PC-9 (cell line): ENCODE measurements around the gene ST6GALNAC3. TPM values are rescaled to one million over a fixed set of nuclear protein-coding genes. Genes with fewer than 3 reads are reported as not detected.

Experiments
- BruUV-seq: library from RNA; stranded (reverse); fragments of 400-500 nt; replicated peaks from 2 replicates; lab custom pipeline; 2021; lab: Mats Ljungman, UMichigan
- CTCF ChIA-PET: fragments of 300-600 bp; sonication (Branson Sonifier 250); formaldehyde crosslinking; loops from one replicate; lab custom pipeline; 2022; ENCODE audit warnings: antibody characterized with exemption; lab: Charles Lee
- POLR2A ChIA-PET: fragments of 300-600 bp; sonication (Branson Sonifier 250); formaldehyde crosslinking; loops from one replicate; lab custom pipeline; 2022; ENCODE audit warnings: antibody characterized with exemption; ENCODE audit not compliant: unreplicated experiment; lab: Charles Lee
- DNase-seq, 2 experiments: peaks; one replicate each; pipeline versions ENCODE4 v3.0.0 to v3.0.0-alpha.2; 2015 to 2022; ENCODE audit warnings: mixed read lengths in 1 of 2
- H2AFZ ChIP-seq: fragments of 200-600 bp; sonication (generic); 2 replicates; pipeline ENCODE4 v1.8.1; 2017; ENCODE audit warnings: antibody characterized with exemption
- H3F3A ChIP-seq: fragments of 200-600 bp; sonication (generic); 2 replicates; pipeline ENCODE4 v1.8.1; 2017; ENCODE audit warnings: antibody characterized with exemption, mild to moderate bottlenecking, low read depth; ENCODE audit not compliant: insufficient read depth
- H3K27ac ChIP-seq: fragments of 200-600 bp; sonication (generic); 2 replicates; pipeline ENCODE4 v1.6.1; 2016; ENCODE audit warnings: mixed run types
- H3K27me3 ChIP-seq: fragments of 200-600 bp; sonication (generic); 2 replicates; pipeline ENCODE4 v1.6.1; 2016; ENCODE audit warnings: low read depth, mixed run types; ENCODE audit not compliant: insufficient read depth
- H3K36me3 ChIP-seq: fragments of 200-600 bp; sonication (generic); 2 replicates; pipeline ENCODE4 v1.6.1; 2016; ENCODE audit warnings: low read depth, mixed run types
- H3K4me1 ChIP-seq: fragments of 200-600 bp; sonication (generic); replicated peaks from 2 replicates; pipeline ENCODE4 v1.6.1; 2016; ENCODE audit warnings: mixed run types; ENCODE audit not compliant: insufficient read depth
- H3K4me2 ChIP-seq: fragments of 200-600 bp; sonication (generic); 2 replicates; pipeline ENCODE4 v1.6.1; 2017; ENCODE audit warnings: mixed run types
- H3K4me3 ChIP-seq: fragments of 200-600 bp; sonication (generic); 2 replicates; pipeline ENCODE4 v1.6.1; 2016; ENCODE audit warnings: mixed run types
- H3K79me2 ChIP-seq: fragments of 200-600 bp; sonication (generic); 2 replicates; pipeline ENCODE4 v1.6.1; 2017; ENCODE audit warnings: low read depth, mixed run types
- H3K9me2 ChIP-seq: fragments of 200-600 bp; sonication (generic); 2 replicates; pipeline ENCODE4 v1.8.1; 2017; ENCODE audit warnings: mild to moderate bottlenecking; ENCODE audit not compliant: insufficient read depth
- H3K9me3 ChIP-seq: fragments of 200-600 bp; sonication (generic); 2 replicates; pipeline ENCODE4 v1.8.1; 2016; ENCODE audit warnings: low read depth; ENCODE audit not compliant: insufficient read depth
- H4K20me1 ChIP-seq: fragments of 200-600 bp; sonication (generic); 2 replicates; pipeline ENCODE4 v1.8.1; 2017; ENCODE audit not compliant: insufficient read depth
- CTCF ChIP-seq: fragments of 200-600 bp; sonication (generic); conservative IDR thresholded peaks from 2 replicates; pipeline ENCODE4 v1.6.1; 2017; ENCODE audit warnings: mixed run types, antibody characterized with exemption, mild to moderate bottlenecking, moderate library complexity
- EZH2 ChIP-seq: fragments of 200-600 bp; sonication (generic); IDR thresholded peaks from 2 replicates; pipeline ENCODE4 v1.8.0; 2017; ENCODE audit warnings: antibody characterized with exemption, low read depth
- intact Hi-C: fragments of 100-400 bp; cut with micrococcal nuclease; formaldehyde crosslinking; loops from one replicate; pipeline ENCODE4 v1.10.0; 2022; ENCODE audit not compliant: unreplicated experiment
- total RNA-seq: library from RNA; stranded (reverse); gene quantifications from 2 replicates; pipeline ENCODE4 v1.2.3, GENCODE V29; 2021

ST6GALNAC3 gene
- total RNA-seq, 1 experiment from 2014 or later = 0.04 TPM

GRCh38 chr1:76274302-76274701, 199.8 kb downstream of the ST6GALNAC3 start:
- no peak for DNase-seq
- Histone ChIP-seq H3K4me3 (no peak overlapping the region), H3K4me2 (no peak overlapping the region), H3F3A (no peaks in the 10 kb centered on the region), H3K36me3 (no peaks in the 10 kb centered on the region), H4K20me1 (no peaks in the 10 kb centered on the region), H3K9me3 (no peaks in the 10 kb centered on the region; the same call in 1 of the 2 replicates), H3K9me2 (no peaks in the 10 kb centered on the region; the same call in 1 of the 2 replicates), H3K27me3 (no peaks in the 10 kb centered on the region), H3K27ac (no peak overlapping the region), H3K4me1 (no peaks in the 10 kb centered on the region), H2AFZ (no peak overlapping the region), H3K79me2 (no peaks in the 10 kb centered on the region)
- ChIA-PET POLR2A (no interaction called here), CTCF (no interaction called here)
- intact Hi-C loops = no loop called here
- TF ChIP-seq CTCF = no peak
- no TSS peak for BruUV-seq

- intact Hi-C loops = no loop called here
- no peak overlapping the region for H2AFZ ChIP-seq
- CTCF ChIA-PET = no interaction called here
- H3K9me2 ChIP-seq = no peaks in the 10 kb centered on the region; the same call in 1 of the 2 replicates
- TF ChIP-seq EZH2 = no peak
- H3F3A ChIP-seq = no peaks in the 10 kb centered on the region
- DNase-seq = no peak
- BruUV-seq = no TSS peak
- H3K27ac ChIP-seq = no peak overlapping the region
- H3K4me1 ChIP-seq = no peaks in the 10 kb centered on the region
- no peaks in the 10 kb centered on the region for H3K79me2 ChIP-seq
- H3K36me3 ChIP-seq = no peaks in the 10 kb centered on the region
- no peak overlapping the region for H3K4me3 ChIP-seq
- H4K20me1 ChIP-seq = no peaks in the 10 kb centered on the region
- no peaks in the 10 kb centered on the region; the same call in 1 of the 2 replicates for H3K9me3 ChIP-seq
- POLR2A ChIA-PET = no interaction called here
- no peak overlapping the region for H3K4me2 ChIP-seq
- no peaks in the 10 kb centered on the region for H3K27me3 ChIP-seq
Measured at GRCh38 chr1:76274718-76275117, 200.2 kb downstream of the ST6GALNAC3 start.

GRCh38 chr1:76278711-76279100, 204.2 kb downstream of the ST6GALNAC3 start:
- H3K27ac ChIP-seq = no peak overlapping the region
- H3K4me2 ChIP-seq = no peak overlapping the region
- H3K4me1 ChIP-seq = no peaks in the 10 kb centered on the region
- no peak for DNase-seq
- no peaks in the 10 kb centered on the region for H3K36me3 ChIP-seq
- no peaks in the 10 kb centered on the region for H3F3A ChIP-seq
- peaks cover 4% of the 10 kb centered on the region; the same call in 1 of the 2 replicates for H3K9me2 ChIP-seq
- no TSS peak for BruUV-seq
- ChIA-PET POLR2A (no interaction called here), CTCF (no interaction called here)
- no peak overlapping the region for H3K4me3 ChIP-seq
- intact Hi-C loops = no loop called here
- H3K27me3 ChIP-seq = no peaks in the 10 kb centered on the region
- no peaks in the 10 kb centered on the region for H3K79me2 ChIP-seq
- H4K20me1 ChIP-seq = no peaks in the 10 kb centered on the region
- no peaks in the 10 kb centered on the region for H3K9me3 ChIP-seq
- 0 out of 2 replicates have a peak overlapping the region, but pooled peaks have one; percentile 35 for H2AFZ ChIP-seq
- TF ChIP-seq EZH2 = no peak
- TF ChIP-seq CTCF = no peak
